HG03520 (cell line): ENCODE measurements around the gene BORA.
"Not testable (repeated sequence)": the region's sequence is repeated elsewhere in the genome, so short reads cannot be mapped to it uniquely, and the experiment has no call there.

ENCODE experiments used
- ATAC-seq: cut with Tn5 transposase; IDR thresholded peaks from one replicate; pipeline ENCODE4 v1.9.1; 2021; ENCODE audit warnings: mild to moderate bottlenecking, moderate library complexity; ENCODE audit not compliant: unreplicated experiment

Gene BORA

GRCh38 chr13:72727417-72728289 lies at the start of gene BORA, which contains the start of gene MZT1:
Gene BORA (plus strand): TSS chr13:72727923. CDS start chr13:72728941, 1,018 bp downstream.
Gene MZT1 (minus strand): TSS chr13:72727629. CDS start chr13:72727602, 27 bp downstream.
- ATAC-seq = peak; percentile 95

DNA sequence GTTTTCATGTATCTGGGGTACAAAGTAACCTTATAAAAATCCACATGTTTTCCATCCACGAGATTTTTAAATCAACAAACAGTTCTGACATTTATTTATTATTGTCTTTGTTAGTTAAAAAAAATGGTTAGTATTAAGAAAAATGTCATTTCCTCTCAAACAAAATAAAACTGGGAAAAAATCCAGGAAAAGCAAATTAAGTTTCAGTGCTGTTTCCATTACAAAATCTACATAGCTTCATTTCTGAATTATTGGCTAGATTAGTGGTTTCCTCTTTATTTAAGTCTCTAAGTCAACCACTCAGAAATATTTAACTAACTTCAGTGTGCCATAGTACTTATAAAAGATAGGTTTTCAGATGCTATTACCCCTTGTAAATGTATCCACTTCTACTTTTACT lies 49.4 kb upstream of the BORA start:
- ATAC-seq = no peak

- no peak for ATAC-seq
Observed at GRCh38 chr13:72680353-72680752, 47.4 kb upstream of the BORA start.

GRCh38 chr13:72686766-72687165 lies 41.0 kb upstream of the BORA start:
- no peak for ATAC-seq

GRCh38 chr13:72689181-72689696 lies 38.5 kb upstream of the BORA start:
- no peak for ATAC-seq

- ATAC-seq = no peak
Observed at GRCh38 chr13:72692884-72693514, 34.7 kb upstream of the BORA start.

GRCh38 chr13:72693832-72694231 lies 33.9 kb upstream of the BORA start:
- no peak for ATAC-seq

- ATAC-seq = no peak
Observed at GRCh38 chr13:72694314-72694713, 33.4 kb upstream of the BORA start.

DNA sequence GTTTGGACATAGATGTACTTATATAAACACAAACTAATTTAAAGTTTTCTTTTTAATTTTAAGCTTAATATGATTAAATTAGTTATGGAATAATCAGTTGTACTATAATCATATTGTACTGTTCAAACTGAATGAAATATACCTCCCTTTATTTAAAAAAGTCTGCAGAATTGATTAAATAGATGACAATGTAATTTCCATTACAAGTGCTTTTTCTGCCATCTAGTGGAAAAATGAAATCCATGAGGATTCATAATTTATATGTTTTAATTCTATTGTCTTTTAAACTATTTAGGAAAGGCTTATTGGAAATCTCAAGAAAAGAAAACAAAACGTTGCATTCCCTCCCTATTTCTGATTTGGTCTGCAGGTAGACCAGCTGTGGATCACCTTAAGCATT lies 31.1 kb upstream of the BORA start:
- no peak for ATAC-seq

- ATAC-seq = no peak
Observed at GRCh38 chr13:72698164-72698563, 29.6 kb upstream of the BORA start.

- ATAC-seq = no peak
Observed at GRCh38 chr13:72700509-72700908, 27.2 kb upstream of the BORA start.

- ATAC-seq = no peak
Observed at GRCh38 chr13:72716776-72717175, 10.9 kb upstream of the BORA start.

- ATAC-seq = not testable (repeated sequence)
Observed at GRCh38 chr13:72726185-72726584, 1.5 kb upstream of the BORA start.

DNA sequence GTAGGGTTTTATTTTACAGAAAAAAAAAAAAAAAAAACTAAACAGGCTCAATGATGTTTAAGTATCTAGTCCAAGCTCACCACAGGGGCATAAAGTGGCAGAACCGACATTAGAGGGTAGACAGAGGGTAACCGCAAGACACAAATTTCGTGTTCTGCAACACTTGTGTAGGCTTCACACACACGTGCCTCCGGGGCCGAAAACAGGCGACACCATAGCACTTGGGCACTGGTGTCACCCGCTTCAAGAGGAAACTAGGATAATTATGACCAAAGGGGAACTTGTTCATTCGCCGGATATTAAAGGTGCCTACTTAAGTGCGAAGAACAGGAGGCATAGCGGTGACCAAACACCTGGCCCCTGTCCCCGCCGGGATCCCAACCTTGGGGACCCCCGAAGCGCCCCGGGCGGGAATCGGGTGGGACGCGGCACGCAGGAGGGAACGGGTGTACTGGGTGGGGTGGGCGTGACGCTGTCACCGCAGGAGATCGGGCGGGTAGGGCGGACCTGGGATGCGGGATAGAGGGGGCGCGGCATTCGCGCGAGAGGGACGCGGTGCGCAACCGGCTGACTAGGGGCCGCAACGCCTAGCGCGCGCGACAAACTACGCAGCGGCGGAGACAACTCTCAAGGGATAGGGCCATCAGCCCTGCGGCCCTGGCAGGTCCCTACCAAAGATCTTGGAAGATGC lies 852 bp upstream of the BORA start:
- peak; percentile 21 for ATAC-seq

GRCh38 chr13:72728290-72728605 lies 525 bp downstream of the BORA start:
- no peak for ATAC-seq

DNA sequence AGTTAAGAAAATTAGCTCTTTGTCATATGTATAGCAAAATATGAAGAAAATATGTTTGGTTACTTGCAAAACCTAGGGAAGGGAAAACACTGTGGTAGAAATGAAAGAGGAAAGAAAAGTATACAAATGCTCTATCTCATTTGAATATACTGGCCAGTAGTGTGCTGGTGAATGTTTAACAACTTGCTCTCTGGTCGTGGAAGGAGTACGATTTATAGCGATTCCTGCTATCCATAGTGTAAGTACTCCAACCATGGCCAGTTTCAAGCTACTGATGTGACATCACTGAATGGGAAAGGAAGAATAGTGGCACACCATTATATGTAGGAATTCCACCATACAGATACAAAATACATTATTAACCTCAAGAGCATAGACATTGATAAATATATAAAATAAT lies 9.3 kb downstream of the BORA start:
- no peak for ATAC-seq

GRCh38 chr13:72740015-72740414 lies 12.3 kb downstream of the BORA start:
- no peak for ATAC-seq

DNA sequence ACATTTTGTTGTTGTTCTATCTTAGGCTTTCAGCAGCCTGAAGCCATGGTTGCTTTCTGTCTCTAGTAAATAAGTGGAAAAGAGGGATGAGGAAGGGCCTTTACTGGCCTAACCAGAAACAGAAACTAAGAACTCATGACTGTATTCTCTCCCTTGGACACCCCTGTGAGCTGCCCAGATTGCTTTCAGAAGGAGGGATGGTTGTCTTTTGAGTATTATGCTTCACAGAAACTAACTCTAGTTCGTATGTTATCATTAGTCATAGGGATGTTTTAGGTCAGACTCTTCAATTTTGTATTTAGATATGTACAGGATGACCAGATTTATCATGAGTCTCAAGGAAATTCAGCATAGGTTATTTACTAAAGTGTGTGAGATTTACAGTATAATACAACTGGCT lies 17.5 kb downstream of the BORA start:
- ATAC-seq = peak; percentile 47

DNA sequence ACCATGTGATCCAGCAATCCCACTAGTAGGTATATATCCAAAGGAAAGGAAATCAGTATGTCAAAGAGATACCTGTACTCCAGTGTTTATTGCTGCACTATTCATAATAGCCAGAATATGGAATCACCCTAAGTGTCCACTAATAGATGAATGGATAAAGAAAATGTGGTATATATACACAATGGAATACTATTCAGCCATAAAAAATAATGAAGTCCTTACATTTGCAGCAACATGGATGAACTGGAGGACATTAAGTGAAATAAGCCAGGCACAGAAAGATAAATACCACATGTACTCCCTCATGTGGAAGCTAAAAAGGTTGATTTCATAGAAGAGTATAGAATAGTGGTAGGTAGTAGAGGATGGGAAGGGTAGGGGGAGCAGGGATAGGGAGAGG lies 23.5 kb downstream of the BORA start:
- ATAC-seq = no peak

DNA sequence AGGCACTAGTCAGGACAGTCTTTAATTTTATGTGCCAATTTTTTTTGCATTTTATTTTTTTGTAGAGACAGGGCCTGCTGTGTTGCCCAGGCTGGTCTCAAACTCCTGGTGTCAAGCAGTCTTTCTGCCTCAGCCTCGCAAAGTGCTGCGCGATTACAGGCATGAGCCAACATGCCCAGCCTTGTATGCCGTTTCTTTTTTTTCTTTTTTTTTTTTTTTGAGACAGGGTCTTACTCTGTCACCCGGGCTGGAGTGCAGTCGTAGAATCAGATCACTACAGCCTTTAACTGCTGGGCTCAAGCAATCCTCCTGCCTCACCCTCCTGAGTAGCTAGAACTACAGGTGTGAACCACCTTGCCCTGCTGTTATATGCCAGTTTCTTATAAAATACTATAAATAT lies 26.4 kb downstream of the BORA start:
- ATAC-seq = no peak

DNA sequence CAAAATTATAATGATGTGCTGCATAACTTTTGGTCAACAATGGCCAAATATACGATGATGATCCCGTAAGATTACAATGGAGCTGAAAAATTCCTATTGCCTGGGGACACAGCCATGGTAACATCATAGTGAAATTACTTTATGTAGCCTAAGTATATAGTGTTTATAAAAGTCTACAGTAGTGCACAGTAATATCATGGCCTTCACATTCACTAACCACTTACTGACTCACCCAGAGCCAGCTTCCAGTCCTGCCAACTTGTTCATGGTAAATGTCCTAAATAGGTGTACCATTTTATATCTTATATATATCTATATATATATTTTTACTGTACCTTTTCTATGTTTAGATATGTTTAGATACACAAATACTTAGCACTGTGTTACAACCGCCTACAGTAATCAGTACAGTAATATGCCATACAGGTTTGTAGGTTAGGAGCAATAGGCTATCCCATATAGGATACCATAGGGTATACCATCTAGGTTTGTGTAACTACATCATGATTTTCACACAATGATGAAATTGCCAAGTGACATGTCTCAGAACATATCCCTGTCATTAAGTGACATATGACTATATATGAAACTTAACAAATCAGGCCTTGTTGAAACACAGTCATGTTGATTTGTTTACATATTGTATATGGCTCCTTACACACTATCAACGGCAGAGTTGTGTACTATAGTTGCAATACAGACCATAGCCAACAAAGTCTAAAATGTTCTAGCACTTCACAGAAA lies 30.2 kb downstream of the BORA start:
- ATAC-seq = no peak
